ENCODE measurements around the gene ABHD3. TPM values are rescaled to one million over a fixed set of nuclear protein-coding genes. Genes with fewer than 3 reads are reported as not detected.
"Not testable (repeated sequence)": the region's sequence is repeated elsewhere in the genome, so short reads cannot be mapped to it uniquely, and the experiment has no call there.

Gene ABHD3
- total RNA-seq, 2 experiments from 2014 or later = 50.7 to 52.8 TPM

GRCh38 chr18:21611401-21612124 is 93.0 kb downstream of the ABHD3 start:
- not testable (repeated sequence) for H3K27me3 Mint-ChIP-seq; ATAC-seq (ENCODE audit: low read depth); DNase-seq; H3K9me3 Mint-ChIP-seq
- POLR2A ChIA-PET = interaction anchor here (0.7 to 7.4 kb wide), 5 partner anchors 10 to 1125 kb away, joined by 7 to 95 read pairs (median 10); partner anchors contain the start of genes ABHD3, ESCO1 and MIB1
- H3K27ac Mint-ChIP-seq = peak overlapping the region; percentile 100
- H3K36me3 Mint-ChIP-seq = peaks cover 19% of the 10 kb centered on the region
- peak overlapping the region; percentile 100 for H3K4me3 Mint-ChIP-seq
- H3K4me1 Mint-ChIP-seq = peaks cover 22% of the 10 kb centered on the region

DNA sequence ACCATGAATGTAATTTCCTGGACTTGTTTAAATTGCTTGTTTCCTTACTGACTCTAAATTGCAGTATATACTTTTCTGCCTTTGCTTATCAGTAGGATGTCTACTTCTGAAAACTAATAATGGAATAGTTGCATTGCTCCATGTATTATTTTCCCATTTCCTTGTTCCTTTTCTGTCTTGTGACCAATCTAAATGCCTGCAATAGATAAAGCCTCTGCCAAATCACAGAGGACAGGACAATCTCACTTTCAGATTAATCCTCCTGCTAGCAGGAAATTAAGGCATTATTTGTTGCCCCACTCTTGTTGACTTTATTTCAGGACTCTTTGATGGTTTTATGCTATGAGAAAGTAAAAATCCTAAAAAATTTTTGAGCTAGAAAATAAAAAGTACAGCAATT is 99.4 kb downstream of the ABHD3 start:
- POLR2A ChIA-PET = no interaction called here

DNA sequence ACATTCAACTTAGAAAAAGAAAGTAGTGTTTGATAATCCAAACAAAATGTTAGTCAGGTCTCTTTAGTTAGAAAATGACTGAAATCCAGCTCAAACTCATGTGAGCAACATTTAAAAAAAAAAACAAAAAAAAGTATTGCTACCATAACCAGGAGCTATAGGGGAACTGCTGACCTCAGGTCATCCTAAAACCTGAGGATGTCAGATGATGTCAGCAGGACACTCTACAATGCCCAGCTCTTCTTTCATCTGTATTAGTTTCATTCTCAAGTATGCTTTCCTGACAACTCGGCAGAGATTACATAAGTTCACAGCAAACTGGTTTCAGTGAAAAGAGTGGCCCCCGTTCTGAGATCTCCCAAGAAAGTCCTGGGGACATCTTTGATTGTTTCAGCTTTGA is 99.9 kb downstream of the ABHD3 start:
- Mint-ChIP-seq H3K36me3 (no peaks in the 10 kb centered on the region), H3K9me3 (no peaks in the 10 kb centered on the region), H3K4me1 (peaks cover 4% of the 10 kb centered on the region), H3K27ac (no peak overlapping the region), H3K4me3 (no peak overlapping the region), H3K27me3 (no peaks in the 10 kb centered on the region)
- ATAC-seq (ENCODE audit: low read depth) = no peak
- POLR2A ChIA-PET = no interaction called here
- no peak for DNase-seq

More for the DNA sequence above, 99.4 kb downstream of the ABHD3 start:
- H3K9me3 Mint-ChIP-seq = no peaks in the 10 kb centered on the region
- H3K4me3 Mint-ChIP-seq = no peak overlapping the region
- H3K4me1 Mint-ChIP-seq = peaks cover 6% of the 10 kb centered on the region
- H3K36me3 Mint-ChIP-seq = no peaks in the 10 kb centered on the region
- DNase-seq = no peak
- H3K27me3 Mint-ChIP-seq = no peaks in the 10 kb centered on the region
- ATAC-seq (ENCODE audit: low read depth) = no peak
- H3K27ac Mint-ChIP-seq = no peak overlapping the region

DNA sequence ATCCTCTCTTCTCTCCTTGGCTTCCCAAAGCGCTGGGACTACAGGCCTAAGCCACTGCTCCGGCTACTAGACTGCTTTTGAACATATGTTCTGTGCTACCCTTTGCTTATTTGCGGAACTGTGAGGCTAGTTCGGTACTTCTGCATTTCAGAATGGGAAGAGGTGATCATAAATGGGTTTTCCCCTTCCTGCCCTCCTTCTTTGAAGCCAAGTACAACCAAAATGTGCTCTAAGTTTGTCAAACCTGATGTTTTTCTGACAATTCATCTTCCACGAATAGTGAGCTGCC is 102.3 kb downstream of the ABHD3 start:
- H3K4me1 Mint-ChIP-seq = peaks cover 15% of the 10 kb centered on the region
- POLR2A ChIA-PET = interaction anchor here (4.5 kb wide), 1 partner anchor 9 kb away, joined by 95 read pairs; the partner anchor contains the start of gene SNRPD1
- peak overlapping the region; percentile 16 for H3K4me3 Mint-ChIP-seq

More for the DNA sequence above, 102.3 kb downstream of the ABHD3 start:
- Mint-ChIP-seq H3K27ac (no peak overlapping the region), H3K36me3 (peaks cover 2% of the 10 kb centered on the region), H3K27me3 (no peaks in the 10 kb centered on the region), H3K9me3 (no peaks in the 10 kb centered on the region)
- ATAC-seq (ENCODE audit: low read depth) = no peak
- DNase-seq = no peak

Small RNAs within 50 kb of the gene (microRNA-seq; reads per million reads assigned to microRNA genes)
- 5.6 reads per million for gene MIR320C1

Other genes starting within 250 kb of the ABHD3 start
- gene ESCO1, start 104.1 kb downstream of the ABHD3 start, total RNA-seq = 10 to 100 TPM; 24.3 to 26.1 TPM
- gene SNRPD1, start 92.5 kb downstream of the ABHD3 start, total RNA-seq = 10 to 100 TPM; 74.6 to 75.1 TPM
- gene MIB1, start 36.0 kb upstream of the ABHD3 start, total RNA-seq = 10 to 100 TPM; 34.4 to 40.8 TPM

Measured in activated naive CD8-positive, alpha-beta T cell treated with anti-CD3 and anti-CD28 coated beads, Interleukin-2, amount 10 ng/mL, durations not matched to agents 7 days and 5 days (primary cell).